ENCODE measurements around the gene SLC52A1.

SLC52A1 gene

DNA sequence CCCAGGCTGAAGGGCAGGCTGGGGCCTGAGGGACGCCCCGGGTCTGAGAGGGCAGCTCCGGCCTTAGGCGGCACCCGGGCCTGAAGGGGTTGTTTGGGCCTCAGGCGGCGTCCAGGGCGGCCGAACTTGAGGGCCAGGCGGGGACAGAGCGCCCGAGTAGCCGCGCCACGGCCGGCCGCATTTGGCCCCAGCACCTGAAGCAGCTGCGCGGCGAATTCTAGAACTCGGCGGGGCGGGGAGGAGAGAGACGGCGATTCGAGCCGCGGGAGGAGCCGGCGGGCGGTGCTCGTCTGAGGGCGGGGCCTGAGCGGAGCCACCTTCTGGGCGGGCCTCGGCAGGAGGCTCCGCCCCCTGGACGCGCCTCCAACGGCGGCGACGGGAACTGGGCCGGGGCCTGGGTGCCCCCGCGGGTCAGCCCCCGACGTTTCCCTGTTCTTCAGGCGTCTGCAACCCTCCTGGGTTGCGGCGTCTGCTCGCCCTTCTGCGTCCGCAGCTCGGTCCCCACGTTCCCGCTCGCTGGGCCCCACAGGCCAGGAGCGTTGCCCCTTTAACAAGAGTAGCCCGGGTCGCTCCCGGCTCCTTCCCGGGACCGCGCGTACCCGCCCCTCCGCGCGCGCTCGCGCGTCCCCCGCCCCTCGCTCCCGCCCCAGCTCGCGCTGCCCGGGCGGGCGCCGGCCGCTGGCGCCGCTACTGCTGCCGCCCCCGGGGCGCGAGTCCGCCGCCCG, 37.8 kb downstream of the SLC52A1 start, which contains the start of the genes INCA1 and KIF1C:
Gene INCA1, minus strand, starts transcription at position 221 of the 725 bp plus-strand sequence. CDS start 3,085 bp downstream, outside the sequence.
Gene KIF1C, plus strand, starts transcription at position 649 of the 725 bp plus-strand sequence. CDS start 2,297 bp downstream, outside the sequence.
- DNase-seq (ENCODE audit: low spot score), result peak; percentile 100
- TF ChIP-seq, protein P1, sequence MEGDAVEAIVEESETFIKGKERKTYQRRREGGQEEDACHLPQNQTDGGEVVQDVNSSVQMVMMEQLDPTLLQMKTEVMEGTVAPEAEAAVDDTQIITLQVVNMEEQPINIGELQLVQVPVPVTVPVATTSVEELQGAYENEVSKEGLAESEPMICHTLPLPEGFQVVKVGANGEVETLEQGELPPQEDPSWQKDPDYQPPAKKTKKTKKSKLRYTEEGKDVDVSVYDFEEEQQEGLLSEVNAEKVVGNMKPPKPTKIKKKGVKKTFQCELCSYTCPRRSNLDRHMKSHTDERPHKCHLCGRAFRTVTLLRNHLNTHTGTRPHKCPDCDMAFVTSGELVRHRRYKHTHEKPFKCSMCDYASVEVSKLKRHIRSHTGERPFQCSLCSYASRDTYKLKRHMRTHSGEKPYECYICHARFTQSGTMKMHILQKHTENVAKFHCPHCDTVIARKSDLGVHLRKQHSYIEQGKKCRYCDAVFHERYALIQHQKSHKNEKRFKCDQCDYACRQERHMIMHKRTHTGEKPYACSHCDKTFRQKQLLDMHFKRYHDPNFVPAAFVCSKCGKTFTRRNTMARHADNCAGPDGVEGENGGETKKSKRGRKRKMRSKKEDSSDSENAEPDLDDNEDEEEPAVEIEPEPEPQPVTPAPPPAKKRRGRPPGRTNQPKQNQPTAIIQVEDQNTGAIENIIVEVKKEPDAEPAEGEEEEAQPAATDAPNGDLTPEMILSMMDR (IDR thresholded peaks at IDR 0.05; ENCODE audit: borderline replicate concordance, control extremely low read depth, extremely low read depth, insufficient read depth, missing control alignments), result no peak
- in situ Hi-C loops (cut with MboI; ENCODE audit: low sequenced_read_pairs, unreplicated experiment), result no loop called here

GRCh38 chr17:4994081-4994595, 41.1 kb downstream of the SLC52A1 start:
- TF ChIP-seq, protein P1 (IDR thresholded peaks at IDR 0.05; ENCODE audit: borderline replicate concordance, control extremely low read depth, extremely low read depth, insufficient read depth, missing control alignments), result no peak
- DNase-seq (ENCODE audit: low spot score), result no peak
- in situ Hi-C loops (cut with MboI; ENCODE audit: low sequenced_read_pairs, unreplicated experiment), result no loop called here

GRCh38 chr17:4987767-4988567, 47.3 kb downstream of the SLC52A1 start:
- in situ Hi-C loops (cut with MboI; ENCODE audit: low sequenced_read_pairs, unreplicated experiment), result no loop called here
- no peak for DNase-seq (ENCODE audit: low spot score)
- TF ChIP-seq, protein P1 (IDR thresholded peaks at IDR 0.05; ENCODE audit: borderline replicate concordance, control extremely low read depth, extremely low read depth, insufficient read depth, missing control alignments), result no peak

DNA sequence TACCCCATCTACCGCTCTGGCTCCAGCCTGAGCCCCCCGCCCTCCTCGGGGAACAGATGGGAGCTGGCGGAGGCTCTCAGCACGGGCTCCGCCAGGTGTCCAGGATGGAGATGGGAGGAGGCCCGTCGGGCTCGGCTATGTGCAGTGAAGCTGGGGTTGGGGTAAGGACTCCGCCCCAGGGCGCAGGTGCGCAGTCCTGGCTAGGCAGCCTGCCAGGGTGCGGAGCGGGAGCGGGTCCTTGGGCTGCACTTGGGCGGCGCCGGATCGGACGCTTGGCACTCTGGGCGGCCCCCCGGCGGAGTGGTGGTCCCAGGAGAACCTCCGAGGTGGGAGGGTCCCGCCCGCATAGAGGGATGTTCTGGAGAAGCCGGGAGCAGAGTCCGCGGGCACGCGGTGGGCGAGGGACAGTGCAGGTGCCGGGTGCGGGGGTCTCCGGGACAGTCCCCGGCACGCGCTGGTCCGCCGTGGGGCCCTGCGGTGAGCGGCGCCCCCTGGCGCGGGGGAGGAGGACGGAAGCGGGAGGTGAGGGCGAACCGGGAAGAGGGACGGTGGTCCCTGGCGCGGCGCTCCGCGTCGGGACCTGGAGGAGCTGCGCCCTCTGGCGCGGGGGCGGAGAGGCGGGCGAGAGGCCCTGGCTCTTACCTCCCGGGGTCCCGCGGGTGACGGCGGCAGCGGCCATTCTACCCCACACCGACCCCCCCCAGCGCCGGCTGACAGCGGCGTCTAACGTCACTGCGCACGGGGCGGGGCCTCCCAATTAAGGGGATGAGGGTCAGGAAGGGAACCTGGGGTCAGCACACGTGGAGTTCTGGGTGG, 48.1 kb downstream of the SLC52A1 start, which contains the start of gene CAMTA2:
Gene CAMTA2, minus strand, starts transcription at position 725 of the 816 bp plus-strand sequence. CDS start 1,453 bp downstream, outside the sequence.
- in situ Hi-C loops (cut with MboI; ENCODE audit: low sequenced_read_pairs, unreplicated experiment), result no loop called here
- peak; percentile 92 for DNase-seq (ENCODE audit: low spot score)
- TF ChIP-seq, protein P1 (IDR thresholded peaks at IDR 0.05; ENCODE audit: borderline replicate concordance, control extremely low read depth, extremely low read depth, insufficient read depth, missing control alignments), result peak; percentile 63

DNA sequence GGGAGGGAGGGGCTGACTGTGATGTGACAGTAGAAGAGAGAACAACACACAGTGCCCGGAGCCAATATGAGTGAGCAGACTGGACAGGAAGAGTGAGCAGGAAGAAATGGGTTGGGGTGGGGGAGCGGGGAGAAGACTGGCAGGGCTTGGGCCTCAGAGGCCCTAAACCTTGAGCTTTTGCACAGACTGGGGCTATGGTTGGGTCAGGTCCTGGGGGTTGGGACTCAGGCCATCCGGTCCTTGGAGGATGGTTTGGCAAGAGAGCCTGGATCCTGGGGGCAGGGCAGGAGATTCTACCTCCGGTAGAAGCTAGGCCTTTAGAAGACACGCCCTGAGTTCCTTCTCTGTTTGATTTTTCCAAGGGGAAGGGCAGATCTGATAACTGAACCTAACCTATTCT, 48.8 kb downstream of the SLC52A1 start:
- DNase-seq (ENCODE audit: low spot score), result no peak
- in situ Hi-C loops (cut with MboI; ENCODE audit: low sequenced_read_pairs, unreplicated experiment), result no loop called here
- TF ChIP-seq, protein P1 (IDR thresholded peaks at IDR 0.05; ENCODE audit: borderline replicate concordance, control extremely low read depth, extremely low read depth, insufficient read depth, missing control alignments), result no peak
